Omental fat pad (tissue), 4 donors: Measurements from ENCODE around the gene A2M. TPM values are rescaled to one million over a fixed set of nuclear protein-coding genes. Genes with fewer than 3 reads are reported as not detected.

ENCODE experiments used
- ATAC-seq: fragments of 150-250 bp; one replicate; pipeline ENCODE4 v1.9.1; 2016; ENCODE audit warnings: mild to moderate bottlenecking, moderate library complexity; ENCODE audit not compliant: low FRiP score
- DNase-seq: peaks from one replicate; pipeline ENCODE4 v3.0.0-alpha.2; 2019; ENCODE audit warnings: low spot score
- total RNA-seq, 4 donors: library from RNA; depleted of rRNA; stranded (reverse); fragments of >200 nt; gene quantifications; one replicate each; pipeline ENCODE4 v1.1.0, GENCODE V29; 2016
- TF ChIP-seq, protein P1 (sequence below), 3 donors: fragments of 450-650 bp; IDR thresholded peaks; one replicate each; pipeline ENCODE4 v1.5.1; 2016 to 2017; ENCODE audit warnings: antibody characterized with exemption in 3 of 3, mild to moderate bottlenecking in 3 of 3, moderate library complexity in 2 of 3

A2M gene
- total RNA-seq, 4 donors from 2014 or later = 178 to 694 (median 529) TPM

DNA sequence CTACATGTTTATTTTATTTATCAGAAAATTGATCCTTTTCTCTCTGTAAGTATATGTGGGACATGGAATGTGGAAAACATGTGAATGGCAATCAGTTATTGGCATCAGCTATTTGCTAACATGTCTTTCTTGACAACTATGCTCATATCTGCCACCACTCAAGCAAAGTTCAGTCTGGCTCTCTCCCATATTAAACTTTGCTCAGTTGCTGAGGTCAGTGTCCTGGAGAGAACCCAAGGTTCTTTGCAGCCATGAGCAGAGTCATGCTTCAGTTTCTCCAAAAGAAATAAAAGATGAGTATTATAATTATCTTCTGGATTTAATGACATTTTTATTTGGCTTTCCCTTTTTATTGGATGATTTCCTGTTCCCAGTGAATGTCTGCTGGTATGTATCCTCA lies 42.6 kb downstream of the A2M start:
- TF ChIP-seq, protein P1, sequence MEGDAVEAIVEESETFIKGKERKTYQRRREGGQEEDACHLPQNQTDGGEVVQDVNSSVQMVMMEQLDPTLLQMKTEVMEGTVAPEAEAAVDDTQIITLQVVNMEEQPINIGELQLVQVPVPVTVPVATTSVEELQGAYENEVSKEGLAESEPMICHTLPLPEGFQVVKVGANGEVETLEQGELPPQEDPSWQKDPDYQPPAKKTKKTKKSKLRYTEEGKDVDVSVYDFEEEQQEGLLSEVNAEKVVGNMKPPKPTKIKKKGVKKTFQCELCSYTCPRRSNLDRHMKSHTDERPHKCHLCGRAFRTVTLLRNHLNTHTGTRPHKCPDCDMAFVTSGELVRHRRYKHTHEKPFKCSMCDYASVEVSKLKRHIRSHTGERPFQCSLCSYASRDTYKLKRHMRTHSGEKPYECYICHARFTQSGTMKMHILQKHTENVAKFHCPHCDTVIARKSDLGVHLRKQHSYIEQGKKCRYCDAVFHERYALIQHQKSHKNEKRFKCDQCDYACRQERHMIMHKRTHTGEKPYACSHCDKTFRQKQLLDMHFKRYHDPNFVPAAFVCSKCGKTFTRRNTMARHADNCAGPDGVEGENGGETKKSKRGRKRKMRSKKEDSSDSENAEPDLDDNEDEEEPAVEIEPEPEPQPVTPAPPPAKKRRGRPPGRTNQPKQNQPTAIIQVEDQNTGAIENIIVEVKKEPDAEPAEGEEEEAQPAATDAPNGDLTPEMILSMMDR (IDR thresholded peaks at IDR 0.05) = no peak
- ATAC-seq (no peak), DNase-seq (no peak)

GRCh38 chr12:9072481-9073038 lies 43.2 kb downstream of the A2M start:
- TF ChIP-seq, protein P1 (IDR thresholded peaks at IDR 0.05) = no peak
- DNase-seq = no peak
- no peak for ATAC-seq

- TF ChIP-seq, protein P1 (IDR thresholded peaks at IDR 0.05) = no peak
- DNase-seq = no peak
- ATAC-seq = no peak
Observed at GRCh38 chr12:9071969-9072368, 43.8 kb downstream of the A2M start.

- DNase-seq = no peak
- no peak for ATAC-seq
- TF ChIP-seq, protein P1 (IDR thresholded peaks at IDR 0.05) = no peak
Observed at GRCh38 chr12:9071518-9071917, 44.2 kb downstream of the A2M start.

- ATAC-seq = no peak
- no peak for DNase-seq
- TF ChIP-seq, protein P1 (IDR thresholded peaks at IDR 0.05) = no peak
Observed at GRCh38 chr12:9070351-9070750, 45.4 kb downstream of the A2M start.

DNA sequence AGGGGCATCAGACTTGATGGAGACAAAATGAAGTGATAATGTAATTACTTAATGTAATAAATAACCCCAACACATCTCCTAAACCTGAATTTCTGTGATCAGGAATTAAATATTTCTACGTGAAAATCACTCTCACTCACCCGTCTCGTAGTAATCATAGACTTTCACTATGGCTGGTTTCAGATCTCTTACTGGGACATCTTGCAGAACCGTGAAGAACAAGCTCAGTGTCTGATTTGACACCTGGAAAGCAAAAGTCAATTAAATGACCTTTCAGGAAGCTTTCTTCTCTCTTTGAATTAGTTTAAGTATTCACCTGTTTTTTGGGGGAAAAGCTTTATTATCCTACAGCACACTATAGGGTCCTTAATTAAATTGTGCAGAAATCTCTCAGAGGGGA lies 47.1 kb downstream of the A2M start:
- DNase-seq (no peak), ATAC-seq (no peak)
- TF ChIP-seq, protein P1 (IDR thresholded peaks at IDR 0.05) = no peak

- no peak for DNase-seq
- TF ChIP-seq, protein P1 (IDR thresholded peaks at IDR 0.05) = no peak
Observed at GRCh38 chr12:9068086-9068485, 47.6 kb downstream of the A2M start.

More at GRCh38 chr12:9068086-9068485, 47.6 kb downstream of the A2M start:
- ATAC-seq = no peak
